Measurements from ENCODE around the gene YKT6. TPM values are rescaled to one million over a fixed set of nuclear protein-coding genes. Genes with fewer than 3 reads are reported as not detected.

Gene YKT6
- polyA plus RNA-seq, 4 donors: 76.3 to 84.9 (median 79.0) TPM

DNA sequence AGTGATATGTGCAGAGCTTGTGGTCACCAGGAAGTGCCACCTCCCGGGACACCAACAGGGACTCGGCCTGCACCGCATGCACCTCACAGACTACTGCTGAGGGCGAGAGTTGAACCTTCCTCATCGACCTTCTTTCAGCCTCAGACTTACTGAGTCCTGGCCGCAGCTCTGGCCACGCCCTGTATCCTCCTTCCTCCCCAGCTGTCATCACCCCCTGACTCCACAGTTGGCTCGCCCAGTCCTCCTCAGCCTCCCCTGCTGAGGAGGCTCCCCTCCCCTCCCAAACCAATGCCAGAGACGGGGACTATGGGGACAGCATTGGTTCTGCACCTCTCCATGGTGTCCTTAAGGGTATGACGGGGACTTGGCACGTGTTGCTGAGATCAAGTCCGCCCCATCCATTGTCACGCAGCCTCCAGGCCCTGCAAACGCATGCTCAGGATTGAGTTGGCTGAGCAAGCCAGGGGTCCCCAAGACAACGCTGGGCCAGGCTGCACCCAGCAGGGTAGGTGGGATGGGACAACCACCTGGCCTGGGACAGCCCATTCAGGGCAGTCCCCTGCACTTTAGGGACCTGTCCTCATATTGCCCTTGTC is 49.0 kb downstream of the YKT6 start:
- DNase-seq (ENCODE audit: low read depth in 4 of 4, low spot score in 3 of 4): no peak

- DNase-seq (ENCODE audit: low read depth in 4 of 4, low spot score in 3 of 4): no peak
Observed at GRCh38 chr7:44251269-44251668, 50.5 kb downstream of the YKT6 start.

- DNase-seq (ENCODE audit: low read depth in 4 of 4, low spot score in 3 of 4): no peak
Observed at GRCh38 chr7:44251881-44252280, 51.1 kb downstream of the YKT6 start.

DNA sequence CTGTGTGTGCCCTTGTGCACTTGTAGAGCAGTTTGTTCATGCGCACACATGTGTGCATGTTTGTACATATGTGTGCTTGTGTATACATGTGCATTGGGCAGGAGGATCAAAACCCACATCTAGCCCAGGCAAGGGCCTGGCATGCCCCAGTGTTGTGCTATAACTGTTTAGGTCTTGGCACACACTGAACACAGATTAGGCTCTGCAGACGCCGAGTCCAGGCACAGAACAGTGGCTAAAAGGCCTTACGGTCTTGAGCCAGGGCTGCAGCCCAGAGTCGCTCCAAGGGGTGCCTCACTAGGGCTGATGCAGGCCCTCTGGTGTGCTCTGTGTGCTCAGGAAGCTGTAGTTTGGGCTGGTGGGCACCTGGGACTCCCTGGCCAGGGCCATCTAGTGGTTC is 55.7 kb downstream of the YKT6 start:
- DNase-seq (ENCODE audit: low read depth in 4 of 4, low spot score in 3 of 4): no peak

DNA sequence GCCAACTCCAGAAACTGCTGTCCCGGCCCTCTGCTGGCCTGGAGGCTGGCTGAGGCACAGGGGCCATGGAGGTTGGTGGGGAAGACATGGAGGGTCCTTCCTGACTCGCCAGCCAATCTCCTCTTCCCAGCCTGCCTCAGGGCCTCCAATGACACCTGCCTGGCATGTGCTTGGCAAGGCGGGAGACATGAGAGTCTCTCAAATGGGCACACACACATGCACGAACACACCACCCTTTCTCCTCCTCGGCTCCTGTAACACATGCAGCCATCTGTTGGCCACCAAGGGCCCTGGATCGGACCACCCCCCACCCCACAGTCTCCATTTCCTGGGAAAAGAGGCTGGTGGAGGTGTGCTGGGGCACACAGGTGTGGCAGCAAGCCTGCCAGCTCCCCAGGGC is 56.4 kb downstream of the YKT6 start:
- no peak for DNase-seq (ENCODE audit: low read depth in 4 of 4, low spot score in 3 of 4)

DNA sequence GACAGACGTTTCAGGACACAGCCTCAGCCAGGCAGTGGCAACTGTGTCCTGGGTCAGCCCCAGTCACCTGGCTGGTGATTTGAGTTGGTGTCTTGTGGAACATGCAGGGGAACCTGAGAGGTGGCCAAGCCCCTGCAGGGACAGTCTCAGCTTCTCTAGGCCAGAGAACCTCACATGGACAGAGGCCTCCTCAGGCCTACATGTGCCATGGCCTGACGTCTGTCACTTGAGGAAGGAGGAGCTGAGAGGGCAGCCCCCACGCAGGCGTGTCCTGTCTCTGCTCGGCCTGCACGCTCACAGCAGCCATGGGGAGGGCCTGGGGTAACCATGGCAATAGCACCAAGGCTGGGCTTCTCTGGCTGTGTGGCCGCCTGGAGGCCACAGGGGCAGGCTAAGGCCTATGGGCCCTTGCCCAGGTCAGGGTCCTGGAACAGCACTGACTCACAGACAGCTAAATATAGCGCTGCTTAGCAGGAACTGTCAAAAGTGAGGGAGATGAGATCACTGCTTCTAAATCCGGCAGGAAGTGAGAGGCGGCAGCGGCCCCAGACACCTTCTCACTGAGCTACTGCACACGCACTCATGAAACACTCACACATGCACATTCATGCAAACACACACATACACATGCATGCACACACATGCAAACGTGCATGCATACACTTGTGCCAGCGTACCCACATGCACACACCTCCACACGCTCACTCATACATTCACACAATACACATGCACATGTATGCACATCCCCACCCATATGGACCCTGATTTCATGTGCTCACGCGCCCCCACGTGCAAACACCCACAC is 57.0 kb downstream of the YKT6 start:
- peak in 2 of 4 donors; percentile 23 to 38 for DNase-seq (ENCODE audit: low read depth in 4 of 4, low spot score in 3 of 4)

DNA sequence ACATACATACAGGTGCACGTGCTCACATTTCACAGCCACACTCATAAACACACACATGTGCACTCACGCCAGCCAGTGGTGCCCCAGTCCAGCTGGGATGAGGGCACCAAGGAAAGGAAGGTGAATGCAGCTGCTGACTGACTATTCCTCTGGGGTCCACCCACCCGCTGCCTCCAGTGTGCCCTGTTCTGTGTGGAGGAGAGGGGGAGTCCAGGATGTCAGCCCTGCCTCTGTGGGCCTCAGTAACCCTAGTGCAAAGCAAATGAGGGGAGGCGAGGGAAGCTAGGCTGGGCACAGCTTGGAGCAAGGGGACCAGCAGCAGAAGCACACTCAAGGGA is 57.6 kb downstream of the YKT6 start:
- DNase-seq (ENCODE audit: low read depth in 4 of 4, low spot score in 3 of 4): no peak

- DNase-seq (ENCODE audit: low read depth in 4 of 4, low spot score in 3 of 4): no peak
Observed at GRCh38 chr7:44258865-44259546, 58.2 kb downstream of the YKT6 start.

DNA sequence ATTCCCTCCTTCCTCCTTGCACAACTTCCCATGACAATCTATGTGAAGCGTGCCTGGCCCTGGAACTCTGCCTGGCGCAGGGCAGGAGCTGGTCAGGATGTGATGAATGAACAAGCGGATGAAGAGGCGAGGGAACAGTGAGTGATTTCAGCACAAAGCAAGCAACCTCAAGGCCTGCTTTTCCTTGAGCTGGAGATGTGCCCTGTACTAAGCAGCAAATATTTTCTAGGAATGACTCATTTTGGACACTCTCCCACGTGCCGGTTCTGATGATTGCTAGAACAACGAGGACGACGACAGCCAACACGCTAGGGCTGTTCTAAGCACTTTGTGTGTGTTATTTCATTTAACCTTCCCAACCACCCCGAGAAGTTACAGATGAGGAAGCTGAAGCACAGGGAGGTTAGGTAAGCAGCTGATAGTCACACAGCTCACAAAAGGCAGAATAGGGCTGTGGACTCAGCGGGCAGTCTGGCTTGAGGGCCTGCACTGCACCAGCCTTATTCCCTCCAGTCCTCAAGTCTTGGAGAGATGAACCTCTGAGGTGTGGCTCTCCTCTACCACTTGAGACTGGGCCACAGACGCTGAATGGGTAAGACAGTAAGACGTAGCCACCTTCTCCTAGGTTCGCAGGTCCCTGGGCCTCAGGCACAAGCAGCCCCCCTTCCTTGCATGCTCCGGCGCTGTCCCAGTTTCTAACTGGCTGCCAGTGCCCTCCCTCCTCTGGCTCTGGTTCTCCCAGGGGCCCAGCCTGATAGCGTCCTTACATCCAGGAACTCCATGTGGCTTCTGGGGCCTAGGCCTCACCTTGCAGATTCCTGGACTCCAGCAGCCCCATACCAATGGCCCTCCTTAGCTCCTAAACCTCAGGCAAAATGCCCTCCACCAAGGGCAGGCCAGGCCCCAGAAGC is 59.0 kb downstream of the YKT6 start:
- no peak for DNase-seq (ENCODE audit: low read depth in 4 of 4, low spot score in 3 of 4)

DNA sequence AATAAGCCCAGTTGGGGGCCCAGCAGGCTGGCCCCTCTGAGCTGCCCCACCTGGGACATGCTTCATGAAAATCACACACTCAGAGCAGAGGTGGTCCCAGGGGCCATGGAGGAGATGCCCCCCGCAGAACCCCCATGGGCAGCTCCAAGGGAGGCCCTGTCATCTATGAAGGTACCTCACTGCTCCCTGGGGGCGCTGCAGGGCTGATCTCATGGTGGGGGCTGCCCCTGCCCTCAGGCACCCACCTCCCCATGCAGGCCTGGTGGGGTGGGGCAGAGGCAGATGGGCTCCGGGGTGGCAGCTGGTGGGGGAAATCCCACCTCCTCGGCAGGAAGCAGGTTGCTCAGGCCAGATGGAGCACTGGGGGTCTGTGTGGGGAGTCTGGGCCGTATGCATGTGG is 60.5 kb downstream of the YKT6 start:
- no peak for DNase-seq (ENCODE audit: low read depth in 4 of 4, low spot score in 3 of 4)

GRCh38 chr7:44262031-44262430 is 61.3 kb downstream of the YKT6 start:
- no peak for DNase-seq (ENCODE audit: low read depth in 4 of 4, low spot score in 3 of 4)

DNA sequence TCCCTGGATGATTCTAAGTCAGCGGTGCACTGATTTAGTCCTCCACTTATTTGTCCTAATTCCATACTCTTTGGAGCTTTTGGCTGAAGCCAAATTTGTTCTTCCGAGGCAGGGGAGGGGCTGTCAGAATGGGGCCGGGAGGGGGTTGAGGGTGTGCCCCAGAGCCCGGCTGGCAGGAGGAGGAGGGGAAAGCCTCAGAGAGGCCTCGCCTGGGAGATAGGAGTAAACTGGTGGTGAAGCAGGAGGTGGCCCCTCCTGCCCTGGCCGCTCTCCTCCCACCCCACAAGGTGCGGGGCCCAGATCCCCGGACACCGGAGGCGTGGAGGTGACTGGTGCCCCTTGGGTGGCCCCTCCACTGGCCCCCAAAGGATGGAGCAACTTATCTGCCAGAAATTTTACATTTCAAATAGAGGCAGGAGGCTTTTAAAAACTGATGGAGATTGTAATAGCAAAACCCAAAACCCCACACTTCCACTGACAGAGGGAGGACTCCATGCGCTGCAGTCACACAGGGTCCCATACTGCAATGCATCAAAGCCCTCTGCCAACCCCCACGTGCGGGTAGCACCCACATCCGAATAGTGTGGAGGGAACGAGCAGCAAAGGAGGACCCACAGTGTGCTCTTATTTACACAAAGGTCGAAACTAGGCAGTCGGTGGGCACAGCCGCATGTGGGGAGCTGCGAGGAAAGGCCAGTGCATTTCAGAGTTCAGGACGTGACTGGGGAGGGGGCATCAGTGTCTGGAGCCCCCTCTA is 62.7 kb downstream of the YKT6 start:
- no peak for DNase-seq (ENCODE audit: low read depth in 4 of 4, low spot score in 3 of 4)

Other genes with a start within 250 kb of the YKT6 start
- gene SPDYE1, start 203.1 kb upstream of the YKT6 start, polyA plus RNA-seq (ENCODE audit: insufficient read length in 4 of 4): under 1 TPM; 0.51 to 0.97 (median 0.52) TPM
- gene DBNL, start 156.3 kb upstream of the YKT6 start, polyA plus RNA-seq (ENCODE audit: insufficient read length in 4 of 4): 10 to 100 TPM; 61.2 to 76.0 (median 67.0) TPM
- 1 to 10 TPM; 1.4 to 5.4 (median 3.0) TPM for gene PGAM2, start 135.4 kb upstream of the YKT6 start, polyA plus RNA-seq (ENCODE audit: insufficient read length in 4 of 4)
- gene POLM, start 118.4 kb upstream of the YKT6 start, polyA plus RNA-seq (ENCODE audit: insufficient read length in 4 of 4): 10 to 100 TPM; 19.2 to 23.1 (median 20.9) TPM
- gene AEBP1, start 96.6 kb upstream of the YKT6 start, polyA plus RNA-seq (ENCODE audit: insufficient read length in 4 of 4): 10 to 100 TPM; 55.4 to 75.0 (median 67.7) TPM
- gene POLD2, start 77.4 kb upstream of the YKT6 start, polyA plus RNA-seq (ENCODE audit: insufficient read length in 4 of 4): 100 to 1,000 TPM; 116 to 131 (median 120) TPM
- under 1 TPM; 0.37 to 0.99 (median 0.56) TPM for gene MYL7, start 59.6 kb upstream of the YKT6 start, polyA plus RNA-seq (ENCODE audit: insufficient read length in 4 of 4)
- gene GCK, start 11.5 kb upstream of the YKT6 start, polyA plus RNA-seq (ENCODE audit: insufficient read length in 4 of 4): 1 to 10 TPM; 2.6 to 4.8 (median 3.7) TPM
- 1 to 10 TPM; 2.1 to 2.9 (median 2.3) TPM for gene CAMK2B, start 124.6 kb downstream of the YKT6 start, polyA plus RNA-seq (ENCODE audit: insufficient read length in 4 of 4)

Data from right renal pelvis (tissue), 4 donors.